ENCODE measurements around the gene IDE.
"Not testable (repeated sequence)": the region's sequence is repeated elsewhere in the genome, so short reads cannot be mapped to it uniquely, and the experiment has no call there.

IDE gene

GRCh38 chr10:92490387-92490786 lies 83.5 kb downstream of the IDE start:
- no peak for DNase-seq (ENCODE audit: low spot score)

- DNase-seq (ENCODE audit: low spot score), result peak; percentile 30
These were observed 87.3 kb downstream of the IDE start for GRCh38 chr10:92486637-92487036.

GRCh38 chr10:92483539-92483938 lies 90.4 kb downstream of the IDE start:
- no peak for DNase-seq (ENCODE audit: low spot score)

DNA sequence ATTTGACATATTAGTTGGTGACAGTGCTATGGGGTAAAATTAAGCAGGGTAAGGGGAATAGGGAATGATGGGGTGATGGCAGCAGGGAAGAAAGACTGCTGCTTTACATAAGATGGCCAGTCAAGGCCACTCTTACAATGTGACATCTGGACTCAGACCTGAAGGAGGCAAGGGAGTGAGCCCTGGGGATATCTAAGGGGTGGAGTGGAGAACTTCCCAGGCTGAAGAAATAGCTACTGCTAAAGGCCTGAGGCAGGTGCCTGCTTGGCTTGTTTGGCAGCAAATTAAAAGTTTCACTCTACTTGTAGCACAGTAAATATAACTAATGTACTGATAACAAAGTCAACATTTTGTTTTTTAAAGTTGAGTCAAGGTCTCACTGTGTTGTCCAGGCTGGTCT lies 93.5 kb downstream of the IDE start:
- no peak for DNase-seq (ENCODE audit: low spot score)

- DNase-seq (ENCODE audit: low spot score), result no peak
These were observed 94.3 kb downstream of the IDE start for GRCh38 chr10:92479547-92479946.

DNA sequence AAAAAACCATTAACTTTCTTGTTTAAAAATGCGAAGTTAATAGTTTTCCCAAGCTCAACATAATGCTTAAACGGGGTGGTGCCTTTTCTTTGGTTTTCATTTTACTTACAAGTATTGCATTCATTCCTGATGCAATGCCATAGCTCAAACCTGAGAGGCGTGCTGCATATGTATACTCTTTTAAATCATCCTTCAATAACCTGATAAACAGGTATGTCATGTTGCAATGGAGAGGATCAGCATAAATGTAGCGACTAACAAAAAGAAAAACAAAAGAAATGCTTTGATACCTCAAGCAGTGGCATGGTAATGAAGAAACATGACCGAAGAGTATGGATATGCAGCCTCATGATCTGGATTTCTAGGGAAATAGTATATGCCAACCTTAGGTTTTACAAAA lies 95.4 kb downstream of the IDE start:
- no peak for DNase-seq (ENCODE audit: low spot score)

DNA sequence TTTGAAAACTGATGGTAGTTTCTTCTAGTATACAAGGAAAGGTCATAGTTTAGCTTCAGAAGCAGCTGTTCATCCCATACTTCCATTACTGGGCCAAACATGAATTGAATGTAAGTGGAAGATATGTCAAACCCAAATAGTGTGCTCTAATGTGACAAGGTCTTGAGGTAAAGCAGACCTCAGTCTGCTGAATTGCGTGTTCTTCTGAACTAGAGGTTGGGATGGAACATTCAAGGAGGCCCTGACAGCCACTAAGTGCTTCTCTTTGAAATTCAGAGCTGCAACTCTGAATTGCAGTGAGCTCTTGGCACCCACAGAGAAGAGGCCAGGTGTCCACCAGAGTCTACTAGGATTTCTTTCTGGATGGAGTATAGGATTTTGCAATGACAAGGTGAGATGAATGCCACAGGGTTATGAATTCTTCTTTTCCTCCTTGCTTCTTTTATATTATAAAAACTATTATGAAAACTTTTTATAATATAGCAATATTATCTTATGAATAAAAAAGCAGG lies 98.5 kb downstream of the IDE start:
- no peak for DNase-seq (ENCODE audit: low spot score)

DNA sequence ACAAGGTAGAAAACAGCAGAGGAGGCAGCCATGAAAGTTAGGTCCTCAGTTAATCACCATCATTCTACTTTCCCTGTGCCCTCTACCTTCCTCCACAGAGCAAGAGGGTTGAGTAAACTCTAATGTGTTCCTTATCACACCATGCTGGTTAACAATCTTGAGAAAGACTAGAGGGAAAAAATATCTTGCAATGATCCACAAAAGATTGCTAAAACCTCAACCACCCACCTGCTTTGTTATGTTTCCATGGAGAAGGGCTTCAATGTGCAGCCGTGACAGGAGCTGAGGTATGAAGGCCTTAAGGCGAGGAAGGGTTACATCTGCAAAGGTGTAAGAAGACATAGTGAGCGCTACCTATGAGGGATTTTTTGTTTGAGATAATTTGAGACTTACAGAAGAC lies 103.9 kb downstream of the IDE start:
- DNase-seq (ENCODE audit: low spot score), result no peak

GRCh38 chr10:92464364-92464763 lies 109.5 kb downstream of the IDE start:
- no peak for DNase-seq (ENCODE audit: low spot score)

DNA sequence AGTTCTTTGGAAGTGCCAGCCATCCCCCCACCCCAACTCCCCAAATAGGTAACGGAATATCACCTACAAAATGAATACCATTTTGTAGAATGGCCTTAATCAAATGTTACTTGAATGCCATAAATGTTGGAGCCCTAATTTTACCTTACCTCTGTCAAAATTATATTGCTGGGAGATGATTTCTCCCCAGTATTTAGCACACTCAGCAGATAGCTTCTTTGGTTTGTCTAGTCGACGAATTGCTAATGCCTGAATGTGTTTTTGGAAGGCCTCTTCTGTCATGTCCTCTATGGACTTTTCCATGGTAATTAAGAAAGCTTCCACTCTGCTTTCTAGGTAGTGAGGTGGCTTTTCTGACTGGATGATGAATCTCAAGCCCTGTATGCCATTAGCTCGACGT lies 110.3 kb downstream of the IDE start:
- DNase-seq (ENCODE audit: low spot score), result no peak

DNA sequence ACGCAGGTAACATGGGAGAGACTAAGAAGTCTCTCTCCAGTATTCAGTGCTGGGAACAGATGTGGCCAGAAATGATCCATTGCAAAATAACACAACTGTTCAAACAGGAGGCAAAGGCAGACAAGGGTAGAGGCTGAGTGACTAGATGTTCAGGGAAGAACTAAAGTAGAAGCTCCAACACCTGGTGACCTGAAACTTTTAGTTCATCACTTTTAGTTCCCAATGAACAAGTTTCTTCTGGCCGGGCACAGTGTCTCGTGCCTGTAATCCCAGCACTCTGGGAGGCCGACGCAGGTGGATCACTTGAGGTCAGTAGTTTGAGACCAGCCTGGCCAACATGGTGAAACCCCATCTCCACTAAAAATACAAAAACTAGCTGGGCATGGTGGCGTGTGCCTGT lies 118.9 kb downstream of the IDE start:
- not testable (repeated sequence) for DNase-seq (ENCODE audit: low spot score)

DNA sequence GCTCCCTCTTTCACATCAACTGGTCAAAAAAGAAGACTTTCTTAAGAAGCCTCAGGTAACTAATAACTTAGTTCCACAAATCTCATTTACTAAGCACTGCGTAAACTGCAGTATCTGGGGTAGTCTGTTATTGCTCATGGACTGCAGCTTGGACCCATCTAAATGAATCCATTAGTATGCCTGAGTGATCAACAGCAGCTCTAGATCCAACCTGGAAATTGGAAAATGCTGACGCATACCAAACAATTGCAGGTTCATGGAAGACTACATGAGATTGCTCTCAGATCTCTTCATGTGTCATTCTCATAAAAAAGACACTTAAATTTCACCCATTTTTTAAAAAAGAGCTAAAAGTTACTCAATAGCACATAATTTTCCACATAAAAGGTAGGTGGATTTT lies 121.6 kb downstream of the IDE start:
- DNase-seq (ENCODE audit: low spot score), result no peak

- no peak for DNase-seq (ENCODE audit: low spot score)
These were observed 122.5 kb downstream of the IDE start for GRCh38 chr10:92451431-92451830.

- no peak for DNase-seq (ENCODE audit: low spot score)
These were observed 123.0 kb downstream of the IDE start for GRCh38 chr10:92450896-92451295.

- no peak for DNase-seq (ENCODE audit: low spot score)
These were observed 133.3 kb downstream of the IDE start for GRCh38 chr10:92440578-92440977.

- DNase-seq (ENCODE audit: low spot score), result no peak
These were observed 135.7 kb downstream of the IDE start for GRCh38 chr10:92438220-92438619.

GRCh38 chr10:92436611-92437010 lies 137.3 kb downstream of the IDE start:
- no peak for DNase-seq (ENCODE audit: low spot score)

DNA sequence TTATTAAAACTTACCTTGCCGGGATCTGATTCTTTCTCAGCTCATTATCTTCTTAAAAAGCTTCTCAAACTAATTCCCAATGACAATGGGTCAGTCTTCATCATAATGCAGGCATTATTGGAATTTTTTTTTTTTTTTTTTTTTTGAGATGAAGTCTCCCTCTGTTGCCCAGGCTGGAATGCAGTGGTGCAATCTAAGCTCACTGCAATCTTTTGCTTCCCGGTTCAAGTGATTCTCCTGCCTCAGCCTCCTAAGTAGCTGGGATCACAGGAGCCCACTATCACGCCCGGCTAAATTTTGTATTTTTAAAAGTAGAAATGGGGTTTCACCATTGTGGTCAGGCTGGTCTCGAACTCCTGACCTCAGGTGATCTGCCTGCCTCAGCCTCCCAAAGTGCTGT lies 137.8 kb downstream of the IDE start:
- not testable (repeated sequence) for DNase-seq (ENCODE audit: low spot score)

GRCh38 chr10:92434385-92434784 lies 139.5 kb downstream of the IDE start:
- DNase-seq (ENCODE audit: low spot score), result no peak

DNA sequence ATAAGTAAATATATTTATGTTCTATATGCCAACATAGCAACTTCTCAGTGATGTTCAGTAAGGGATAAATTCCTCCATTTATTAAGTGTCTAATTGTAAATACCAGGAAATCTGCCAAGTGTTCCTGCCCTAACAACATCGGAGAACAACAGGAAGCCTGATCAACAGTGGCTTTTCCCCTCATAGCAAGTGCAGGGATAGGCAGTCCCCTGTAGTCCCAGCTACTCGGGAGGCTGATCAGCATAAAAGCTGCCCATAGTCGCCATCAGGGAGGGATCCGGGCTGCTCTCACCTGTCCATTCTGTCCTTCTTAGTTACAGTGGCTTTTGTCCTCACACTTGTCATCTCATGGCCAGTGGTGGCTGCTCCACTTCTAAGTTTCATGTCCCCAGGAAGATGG lies 141.3 kb downstream of the IDE start:
- no peak for DNase-seq (ENCODE audit: low spot score)

- DNase-seq (ENCODE audit: low spot score), result no peak
These were observed 143.8 kb downstream of the IDE start for GRCh38 chr10:92430103-92430502.

DNA sequence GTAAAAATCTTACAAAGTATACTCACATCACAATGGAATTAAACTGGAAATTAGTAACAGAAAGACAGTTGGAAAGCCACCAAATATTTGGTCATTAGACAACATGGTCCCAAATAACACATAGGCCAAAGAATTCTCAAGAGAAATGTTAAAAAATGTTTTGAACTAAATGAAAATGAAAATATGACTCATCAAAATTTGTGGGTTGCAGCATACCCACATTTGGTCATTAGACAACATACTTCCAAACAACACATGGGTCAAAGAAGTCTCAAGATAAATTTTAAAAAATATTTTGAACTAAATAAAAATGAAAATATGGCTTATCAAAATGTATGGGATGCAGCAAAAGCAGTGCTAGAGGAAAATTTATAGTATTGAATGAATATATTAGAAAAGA lies 152.3 kb downstream of the IDE start:
- no peak for DNase-seq (ENCODE audit: low spot score)

- no peak for DNase-seq (ENCODE audit: low spot score)
These were observed 153.2 kb downstream of the IDE start for GRCh38 chr10:92420546-92421275.
